Central memory CD8-positive, alpha-beta T cell (primary cell): ENCODE measurements around the gene ADAM19.
"Not testable (repeated sequence)": the region's sequence is repeated elsewhere in the genome, so short reads cannot be mapped to it uniquely, and the experiment has no call there.

Experiments used
- ATAC-seq: fragments of 150-1000 bp; cut with Tn5 transposase; replicated peaks from 2 replicates; pipeline ENCODE4 v1.10.0; 2022; ENCODE audit warnings: mild to moderate bottlenecking, moderate FRiP score, moderate number of reproducible peaks; ENCODE audit not compliant: poor library complexity, severe bottlenecking; ENCODE audit errors: extremely low read depth
- DNase-seq, 2 donors: peaks; one replicate each; pipeline ENCODE4 v3.0.0; 2021; ENCODE audit warnings: low spot score in 2 of 2
- H3K27ac Mint-ChIP-seq: one replicate; pipeline ENCODE4 v1.8.0; 2022; ENCODE audit warnings: low read depth, mild to moderate bottlenecking, moderate library complexity, mixed read lengths
- H3K27me3 Mint-ChIP-seq: one replicate; pipeline ENCODE4 v1.8.0; 2022; ENCODE audit warnings: mixed read lengths
- H3K36me3 Mint-ChIP-seq: one replicate; pipeline ENCODE4 v1.8.0; 2022; ENCODE audit warnings: mild to moderate bottlenecking, moderate library complexity, mixed read lengths; ENCODE audit not compliant: insufficient read depth
- H3K4me1 Mint-ChIP-seq: one replicate; pipeline ENCODE4 v1.8.0; 2022; ENCODE audit warnings: mixed read lengths
- H3K4me3 Mint-ChIP-seq: one replicate; pipeline ENCODE4 v1.8.0; 2022; ENCODE audit warnings: mild to moderate bottlenecking, moderate library complexity, mixed read lengths
- H3K9me3 Mint-ChIP-seq: one replicate; pipeline ENCODE4 v1.8.0; 2022; ENCODE audit warnings: mixed read lengths

Gene ADAM19

GRCh38 chr5:157491471-157491995 lies 84.0 kb downstream of the ADAM19 start:
- no peak for ATAC-seq
- Mint-ChIP-seq H3K4me1 (peaks cover 14% of the 10 kb centered on the region), H3K36me3 (peaks cover 13% of the 10 kb centered on the region), H3K4me3 (no peak overlapping the region), H3K27ac (no peak overlapping the region), H3K9me3 (no peaks in the 10 kb centered on the region), H3K27me3 (no peaks in the 10 kb centered on the region)
- DNase-seq = no peak

GRCh38 chr5:157487358-157487757 lies 88.2 kb downstream of the ADAM19 start:
- peak; percentile 53 for ATAC-seq
- no peak for DNase-seq
- H3K4me1 Mint-ChIP-seq = peaks cover 17% of the 10 kb centered on the region
- no peaks in the 10 kb centered on the region for H3K27me3 Mint-ChIP-seq
- H3K27ac Mint-ChIP-seq = peak overlapping the region; percentile 45
- no peaks in the 10 kb centered on the region for H3K9me3 Mint-ChIP-seq
- peak overlapping the region; percentile 6 for H3K4me3 Mint-ChIP-seq
- H3K36me3 Mint-ChIP-seq = peaks cover 19% of the 10 kb centered on the region

- peaks cover 17% of the 10 kb centered on the region for H3K4me1 Mint-ChIP-seq
- H3K9me3 Mint-ChIP-seq = no peaks in the 10 kb centered on the region
- no peak for DNase-seq
- no peaks in the 10 kb centered on the region for H3K27me3 Mint-ChIP-seq
- peaks cover 22% of the 10 kb centered on the region for H3K36me3 Mint-ChIP-seq
- peak overlapping the region; percentile 45 for H3K27ac Mint-ChIP-seq
- peak; percentile 31 for ATAC-seq
- H3K4me3 Mint-ChIP-seq = peak overlapping the region; percentile 6
Measured at GRCh38 chr5:157486861-157487260, 88.7 kb downstream of the ADAM19 start.

- no peak for DNase-seq
- H3K27me3 Mint-ChIP-seq = no peaks in the 10 kb centered on the region
- H3K4me1 Mint-ChIP-seq = peaks cover 17% of the 10 kb centered on the region
- peaks cover 23% of the 10 kb centered on the region for H3K36me3 Mint-ChIP-seq
- H3K4me3 Mint-ChIP-seq = no peak overlapping the region
- H3K9me3 Mint-ChIP-seq = no peaks in the 10 kb centered on the region
- no peak overlapping the region for H3K27ac Mint-ChIP-seq
- peak; percentile 61 for ATAC-seq
Measured at GRCh38 chr5:157486221-157486681, 89.3 kb downstream of the ADAM19 start.

- no peak for ATAC-seq
- Mint-ChIP-seq H3K4me3 (no peak overlapping the region), H3K9me3 (no peaks in the 10 kb centered on the region), H3K36me3 (peaks cover 22% of the 10 kb centered on the region), H3K4me1 (peaks cover 17% of the 10 kb centered on the region), H3K27ac (no peak overlapping the region), H3K27me3 (no peaks in the 10 kb centered on the region)
- DNase-seq = no peak
Measured at GRCh38 chr5:157485811-157486210, 89.8 kb downstream of the ADAM19 start.

- DNase-seq (no peak), ATAC-seq (no peak)
- Mint-ChIP-seq H3K4me1 (peaks cover 17% of the 10 kb centered on the region), H3K27me3 (no peaks in the 10 kb centered on the region), H3K36me3 (peaks cover 20% of the 10 kb centered on the region), H3K27ac (no peak overlapping the region), H3K4me3 (no peak overlapping the region), H3K9me3 (no peaks in the 10 kb centered on the region)
Measured at GRCh38 chr5:157485340-157485739, 90.2 kb downstream of the ADAM19 start.

- H3K27ac Mint-ChIP-seq = no peak overlapping the region
- no peak for DNase-seq
- no peak for ATAC-seq
- no peaks in the 10 kb centered on the region for H3K9me3 Mint-ChIP-seq
- H3K4me1 Mint-ChIP-seq = peaks cover 17% of the 10 kb centered on the region
- no peaks in the 10 kb centered on the region for H3K27me3 Mint-ChIP-seq
- no peak overlapping the region for H3K4me3 Mint-ChIP-seq
- H3K36me3 Mint-ChIP-seq = peaks cover 23% of the 10 kb centered on the region
Measured at GRCh38 chr5:157484768-157485167, 90.8 kb downstream of the ADAM19 start.

GRCh38 chr5:157482702-157483101 lies 92.9 kb downstream of the ADAM19 start:
- H3K4me1 Mint-ChIP-seq = peaks cover 15% of the 10 kb centered on the region
- ATAC-seq, DNase-seq, H3K27me3 Mint-ChIP-seq, H3K4me3 Mint-ChIP-seq, H3K9me3 Mint-ChIP-seq, H3K27ac Mint-ChIP-seq: not testable (repeated sequence)
- H3K36me3 Mint-ChIP-seq = peaks cover 20% of the 10 kb centered on the region

- ATAC-seq (no peak), DNase-seq (no peak)
- Mint-ChIP-seq H3K27ac (no peak overlapping the region), H3K4me1 (peaks cover 4% of the 10 kb centered on the region), H3K9me3 (no peaks in the 10 kb centered on the region), H3K36me3 (peaks cover 26% of the 10 kb centered on the region), H3K27me3 (no peaks in the 10 kb centered on the region), H3K4me3 (no peak overlapping the region)
Measured at GRCh38 chr5:157481666-157482065, 93.9 kb downstream of the ADAM19 start.

- peaks cover 26% of the 10 kb centered on the region for H3K36me3 Mint-ChIP-seq
- ATAC-seq (peak; percentile 19), DNase-seq (no peak)
- H3K27me3 Mint-ChIP-seq = no peaks in the 10 kb centered on the region
- H3K4me3 Mint-ChIP-seq = no peak overlapping the region
- no peak overlapping the region for H3K27ac Mint-ChIP-seq
- no peaks in the 10 kb centered on the region for H3K9me3 Mint-ChIP-seq
- peaks cover under 1% of the 10 kb centered on the region for H3K4me1 Mint-ChIP-seq
Measured at GRCh38 chr5:157481265-157481664, 94.3 kb downstream of the ADAM19 start.

GRCh38 chr5:157479612-157480510 lies 95.7 kb downstream of the ADAM19 start:
- H3K9me3 Mint-ChIP-seq = no peaks in the 10 kb centered on the region
- H3K27ac Mint-ChIP-seq = no peak overlapping the region
- DNase-seq (no peak), ATAC-seq (no peak)
- no peaks in the 10 kb centered on the region for H3K27me3 Mint-ChIP-seq
- no peak overlapping the region for H3K4me3 Mint-ChIP-seq
- H3K4me1 Mint-ChIP-seq = no peaks in the 10 kb centered on the region
- peaks cover 21% of the 10 kb centered on the region for H3K36me3 Mint-ChIP-seq

- H3K4me3 Mint-ChIP-seq = no peak overlapping the region
- no peaks in the 10 kb centered on the region for H3K9me3 Mint-ChIP-seq
- no peak for ATAC-seq
- DNase-seq = no peak
- no peaks in the 10 kb centered on the region for H3K4me1 Mint-ChIP-seq
- H3K27me3 Mint-ChIP-seq = no peaks in the 10 kb centered on the region
- H3K36me3 Mint-ChIP-seq = peaks cover 20% of the 10 kb centered on the region
- no peak overlapping the region for H3K27ac Mint-ChIP-seq
Measured at GRCh38 chr5:157479166-157479565, 96.4 kb downstream of the ADAM19 start.

GRCh38 chr5:157478726-157479125 lies 96.8 kb downstream of the ADAM19 start:
- no peaks in the 10 kb centered on the region for H3K27me3 Mint-ChIP-seq
- H3K36me3 Mint-ChIP-seq = peaks cover 20% of the 10 kb centered on the region
- H3K9me3 Mint-ChIP-seq = no peaks in the 10 kb centered on the region
- DNase-seq = no peak
- no peak overlapping the region for H3K4me3 Mint-ChIP-seq
- no peak overlapping the region for H3K27ac Mint-ChIP-seq
- no peak for ATAC-seq
- no peaks in the 10 kb centered on the region for H3K4me1 Mint-ChIP-seq
